ENCODE results near the gene NPHP1. TPM values are rescaled to one million over a fixed set of nuclear protein-coding genes. Genes with fewer than 3 reads are reported as not detected.
A peak's percentile ranks its signal among the peaks of the same experiment; 100 is the strongest.
"Not testable (repeated sequence)": the region's sequence is repeated elsewhere in the genome, so short reads cannot be mapped to it uniquely, and the experiment has no call there.

Gene NPHP1
- total RNA-seq, 1 experiment from 2014 or later: 3.1 TPM

DNA sequence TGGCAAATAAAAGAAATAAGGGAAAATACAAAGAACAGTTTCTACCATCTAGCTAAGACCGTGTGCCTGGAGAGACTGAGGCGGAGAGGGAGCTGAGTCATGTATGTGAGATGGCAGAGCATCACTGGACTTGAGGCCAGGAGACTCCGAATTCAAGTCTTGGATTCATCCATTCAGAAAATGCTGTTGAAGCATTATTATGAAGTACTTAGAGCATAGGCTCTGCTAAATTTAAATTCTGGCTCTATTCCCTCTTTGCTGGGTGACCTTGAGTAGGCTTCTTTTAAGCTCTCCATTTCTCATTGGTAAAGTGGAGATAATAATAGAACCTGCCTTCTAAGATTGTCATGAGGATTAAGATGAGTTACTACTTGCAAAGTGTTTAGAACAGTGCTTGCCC is 34.7 kb downstream of the NPHP1 start:
- H3K4me1 Mint-ChIP-seq (ENCODE audit: insufficient read depth, unreplicated experiment): peaks cover 7% of the 10 kb centered on the region
- no peaks in the 10 kb centered on the region for H3K9me3 Mint-ChIP-seq (ENCODE audit: unreplicated experiment)
- BruUV-seq (replicated peaks): no TSS peak
- TF ChIP-seq, protein P1, sequence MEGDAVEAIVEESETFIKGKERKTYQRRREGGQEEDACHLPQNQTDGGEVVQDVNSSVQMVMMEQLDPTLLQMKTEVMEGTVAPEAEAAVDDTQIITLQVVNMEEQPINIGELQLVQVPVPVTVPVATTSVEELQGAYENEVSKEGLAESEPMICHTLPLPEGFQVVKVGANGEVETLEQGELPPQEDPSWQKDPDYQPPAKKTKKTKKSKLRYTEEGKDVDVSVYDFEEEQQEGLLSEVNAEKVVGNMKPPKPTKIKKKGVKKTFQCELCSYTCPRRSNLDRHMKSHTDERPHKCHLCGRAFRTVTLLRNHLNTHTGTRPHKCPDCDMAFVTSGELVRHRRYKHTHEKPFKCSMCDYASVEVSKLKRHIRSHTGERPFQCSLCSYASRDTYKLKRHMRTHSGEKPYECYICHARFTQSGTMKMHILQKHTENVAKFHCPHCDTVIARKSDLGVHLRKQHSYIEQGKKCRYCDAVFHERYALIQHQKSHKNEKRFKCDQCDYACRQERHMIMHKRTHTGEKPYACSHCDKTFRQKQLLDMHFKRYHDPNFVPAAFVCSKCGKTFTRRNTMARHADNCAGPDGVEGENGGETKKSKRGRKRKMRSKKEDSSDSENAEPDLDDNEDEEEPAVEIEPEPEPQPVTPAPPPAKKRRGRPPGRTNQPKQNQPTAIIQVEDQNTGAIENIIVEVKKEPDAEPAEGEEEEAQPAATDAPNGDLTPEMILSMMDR (IDR thresholded peaks at IDR 0.05; ENCODE audit: unreplicated experiment): no peak
- no peak overlapping the region for H3K4me3 Mint-ChIP-seq (ENCODE audit: unreplicated experiment)
- ChIA-PET POLR2A (interaction anchor here (1.8 to 2.1 kb wide), 2 partner anchors 10 to 35 kb away, joined by 5 to 12 read pairs; partner anchors contain the start of gene NPHP1), CTCF (interaction anchor here (2.9 kb wide), 1 partner anchor 13 kb away, joined by 12 read pairs; no protein-coding TSS in a partner anchor)
- H3K27ac Mint-ChIP-seq (ENCODE audit: low read depth, unreplicated experiment): no peak overlapping the region
- H3K36me3 Mint-ChIP-seq (ENCODE audit: insufficient read depth, unreplicated experiment): no peaks in the 10 kb centered on the region
- intact Hi-C loops (cut with micrococcal nuclease): no loop called here
- no peak for DNase-seq (ENCODE audit: unreplicated experiment)
- H3K27me3 Mint-ChIP-seq (ENCODE audit: insufficient read depth, unreplicated experiment): no peaks in the 10 kb centered on the region

DNA sequence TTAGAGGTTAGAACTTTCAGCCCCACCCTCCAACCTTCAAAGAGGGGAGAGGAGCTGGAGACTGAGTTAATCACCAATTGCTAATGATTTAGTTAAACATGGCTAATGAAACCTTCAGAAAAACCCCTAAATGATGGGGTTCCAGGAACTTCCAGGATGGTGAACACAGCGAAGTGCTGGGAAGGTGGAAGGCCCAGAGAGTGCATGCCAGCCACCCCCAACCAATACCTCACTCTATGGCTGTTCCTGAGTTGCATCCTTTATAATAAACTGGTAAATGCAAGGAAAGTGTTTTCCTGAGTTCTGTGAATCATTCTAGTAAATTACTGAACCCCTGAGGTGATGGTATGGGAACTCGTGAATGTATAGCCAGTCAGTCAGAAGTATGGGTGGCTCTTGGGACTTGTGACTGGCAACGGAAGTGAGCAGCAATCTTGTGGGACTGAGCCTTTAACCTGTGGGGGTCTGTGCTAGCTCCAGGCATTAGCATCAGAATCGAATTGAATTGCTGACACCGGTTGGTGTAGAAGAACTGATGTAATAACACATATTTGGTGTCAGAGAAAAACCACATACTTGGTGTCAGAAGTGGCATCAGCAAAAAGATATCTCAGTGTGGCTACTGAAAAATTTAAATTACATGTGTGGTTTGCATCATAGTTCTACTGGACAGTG is 37.4 kb downstream of the NPHP1 start:
- no peaks in the 10 kb centered on the region for H3K36me3 Mint-ChIP-seq (ENCODE audit: insufficient read depth, unreplicated experiment)
- no peaks in the 10 kb centered on the region for H3K27me3 Mint-ChIP-seq (ENCODE audit: insufficient read depth, unreplicated experiment)
- POLR2A ChIA-PET: no interaction called here
- H3K4me3 Mint-ChIP-seq (ENCODE audit: unreplicated experiment): no peak overlapping the region
- H3K27ac Mint-ChIP-seq (ENCODE audit: low read depth, unreplicated experiment): no peak overlapping the region
- H3K4me1 Mint-ChIP-seq (ENCODE audit: insufficient read depth, unreplicated experiment): no peaks in the 10 kb centered on the region
- TF ChIP-seq, protein P1 (IDR thresholded peaks at IDR 0.05; ENCODE audit: unreplicated experiment): no peak
- BruUV-seq (replicated peaks): no TSS peak
- no peak for DNase-seq (ENCODE audit: unreplicated experiment)
- CTCF ChIA-PET: interaction anchor here (0.7 to 0.8 kb wide), 3 partner anchors 10 to 11 kb away, joined by 3 to 4 read pairs (median 3); no protein-coding TSS in a partner anchor
- no peaks in the 10 kb centered on the region for H3K9me3 Mint-ChIP-seq (ENCODE audit: unreplicated experiment)
- intact Hi-C loops (cut with micrococcal nuclease): no loop called here

DNA sequence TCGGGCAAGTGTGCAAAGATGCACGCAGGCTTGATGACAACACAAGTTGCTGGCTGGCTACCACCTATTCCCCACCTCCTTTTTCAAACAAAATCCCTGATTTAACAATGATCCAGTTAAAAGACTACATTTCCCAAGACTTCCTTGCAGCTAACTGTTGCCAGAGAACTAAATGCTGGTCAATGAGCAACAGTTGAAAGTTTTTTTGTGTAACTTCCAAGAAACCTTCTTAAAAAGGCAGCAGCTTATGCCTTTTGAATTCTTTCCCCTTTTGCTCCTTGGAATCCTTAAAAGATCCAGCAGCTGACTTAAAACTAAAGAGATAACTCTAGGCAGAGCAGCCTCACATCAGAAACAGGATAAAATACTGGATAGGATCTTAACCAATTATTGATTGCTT is 38.5 kb downstream of the NPHP1 start:
- Mint-ChIP-seq H3K27ac (ENCODE audit: low read depth, unreplicated experiment) (no peak overlapping the region), H3K4me3 (ENCODE audit: unreplicated experiment) (no peak overlapping the region), H3K9me3 (ENCODE audit: unreplicated experiment) (no peaks in the 10 kb centered on the region), H3K36me3 (ENCODE audit: insufficient read depth, unreplicated experiment) (no peaks in the 10 kb centered on the region), H3K4me1 (ENCODE audit: insufficient read depth, unreplicated experiment) (no peaks in the 10 kb centered on the region), H3K27me3 (ENCODE audit: insufficient read depth, unreplicated experiment) (no peaks in the 10 kb centered on the region)
- DNase-seq (ENCODE audit: unreplicated experiment): no peak
- CTCF ChIA-PET: no interaction called here
- TF ChIP-seq, protein P1 (IDR thresholded peaks at IDR 0.05; ENCODE audit: unreplicated experiment): no peak
- POLR2A ChIA-PET: no interaction called here
- BruUV-seq (replicated peaks): no TSS peak
- intact Hi-C loops (cut with micrococcal nuclease): no loop called here

DNA sequence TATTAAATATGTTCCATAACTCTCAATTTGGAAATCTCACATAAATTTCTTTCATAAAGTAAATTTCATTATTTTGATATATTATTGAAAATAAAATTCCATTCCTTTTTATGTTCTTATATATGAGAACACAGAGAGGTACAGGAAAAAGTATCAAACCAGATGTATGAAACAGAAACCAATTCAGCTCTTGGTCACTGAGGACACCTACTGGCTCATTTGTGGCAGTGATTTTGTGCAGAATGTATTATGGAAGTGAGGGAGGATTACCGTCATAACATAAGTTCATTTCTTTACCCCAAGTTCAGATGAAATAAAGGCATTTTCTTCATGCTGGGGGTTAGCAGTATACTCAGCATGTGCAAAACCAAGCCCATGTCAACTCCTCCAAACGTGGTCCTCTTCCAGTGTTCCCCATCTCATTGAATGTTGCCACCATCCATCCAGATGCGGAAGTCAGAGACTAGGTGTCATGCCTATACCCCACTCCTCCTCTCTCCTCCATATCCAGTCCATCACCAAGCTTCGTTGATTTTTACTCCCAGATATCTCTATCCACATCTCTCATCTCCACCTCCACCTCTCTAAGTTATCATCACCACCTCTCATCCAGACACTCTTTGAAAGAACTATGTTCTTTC is 47.5 kb downstream of the NPHP1 start:
- peak; percentile 80 for DNase-seq (ENCODE audit: unreplicated experiment)
- no TSS peak for BruUV-seq (replicated peaks)
- TF ChIP-seq, protein P1 (IDR thresholded peaks at IDR 0.05; ENCODE audit: unreplicated experiment): peak; percentile 81

DNA sequence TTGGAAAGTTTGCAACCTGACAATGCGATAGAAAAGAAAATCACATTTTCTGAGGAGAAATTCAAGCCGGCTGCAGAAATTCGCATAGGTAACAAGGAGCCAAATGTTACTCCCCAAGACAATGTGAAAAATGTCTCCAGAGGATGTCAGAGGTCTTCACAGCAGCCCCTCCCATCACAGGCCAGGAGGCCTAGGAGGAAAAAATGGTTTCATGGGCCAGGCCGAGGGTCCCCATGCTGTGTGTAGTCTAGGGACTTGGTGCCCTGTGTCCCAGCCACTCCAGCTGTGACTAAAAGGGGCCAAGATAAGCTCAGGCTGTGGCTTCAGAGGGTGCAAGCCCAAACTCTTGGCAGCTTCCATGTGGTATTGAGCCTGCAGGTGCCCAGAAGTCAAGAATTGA is 50.0 kb downstream of the NPHP1 start:
- H3K4me3 Mint-ChIP-seq (ENCODE audit: unreplicated experiment); CTCF ChIA-PET; POLR2A ChIA-PET; H3K27ac Mint-ChIP-seq (ENCODE audit: low read depth, unreplicated experiment); DNase-seq (ENCODE audit: unreplicated experiment); H3K27me3 Mint-ChIP-seq (ENCODE audit: insufficient read depth, unreplicated experiment); BruUV-seq (replicated peaks); H3K36me3 Mint-ChIP-seq (ENCODE audit: insufficient read depth, unreplicated experiment); intact Hi-C loops (cut with micrococcal nuclease): not testable (repeated sequence)
- Mint-ChIP-seq H3K9me3 (ENCODE audit: unreplicated experiment) (peaks cover 15% of the 10 kb centered on the region), H3K4me1 (ENCODE audit: insufficient read depth, unreplicated experiment) (peaks cover 19% of the 10 kb centered on the region)

More for the DNA sequence above, 47.5 kb downstream of the NPHP1 start:
- no peaks in the 10 kb centered on the region for H3K36me3 Mint-ChIP-seq (ENCODE audit: insufficient read depth, unreplicated experiment)
- H3K27ac Mint-ChIP-seq (ENCODE audit: low read depth, unreplicated experiment): no peak overlapping the region
- H3K4me1 Mint-ChIP-seq (ENCODE audit: insufficient read depth, unreplicated experiment): peaks cover 15% of the 10 kb centered on the region
- H3K4me3 Mint-ChIP-seq (ENCODE audit: unreplicated experiment): no peak overlapping the region
- no peaks in the 10 kb centered on the region for H3K27me3 Mint-ChIP-seq (ENCODE audit: insufficient read depth, unreplicated experiment)
- POLR2A ChIA-PET: interaction anchor here (1.1 kb wide), 1 partner anchor 16 kb away, joined by 5 read pairs; no protein-coding TSS in a partner anchor
- peaks cover 15% of the 10 kb centered on the region for H3K9me3 Mint-ChIP-seq (ENCODE audit: unreplicated experiment)
- intact Hi-C loops (cut with micrococcal nuclease): no loop called here
- CTCF ChIA-PET: interaction anchor here (0.6 to 2.3 kb wide), 17 partner anchors 8 to 1312 kb away, joined by 3 to 12 read pairs (median 4); partner anchors contain the start of gene MALL

DNA sequence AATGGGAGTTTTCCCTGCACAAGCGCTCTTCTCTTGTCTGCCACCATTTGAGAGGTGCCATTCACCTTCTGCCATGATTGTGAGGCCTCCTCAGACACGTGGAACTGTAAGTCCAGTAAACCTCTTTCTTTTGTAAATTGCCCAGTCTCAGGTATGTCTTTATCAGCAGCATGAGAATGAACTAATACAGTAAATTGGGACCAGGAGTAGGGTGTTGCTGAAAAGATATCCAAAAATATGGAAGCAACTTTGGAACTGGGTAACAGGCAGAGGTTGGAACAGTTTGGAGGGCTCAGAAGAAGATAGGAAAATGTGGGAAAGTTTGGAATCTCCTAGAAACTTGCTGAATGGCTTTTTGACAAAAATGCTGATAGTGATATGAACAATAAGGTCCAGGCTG is 50.6 kb downstream of the NPHP1 start:
- DNase-seq (ENCODE audit: unreplicated experiment); POLR2A ChIA-PET; H3K27ac Mint-ChIP-seq (ENCODE audit: low read depth, unreplicated experiment); CTCF ChIA-PET; H3K27me3 Mint-ChIP-seq (ENCODE audit: insufficient read depth, unreplicated experiment); intact Hi-C loops (cut with micrococcal nuclease); H3K36me3 Mint-ChIP-seq (ENCODE audit: insufficient read depth, unreplicated experiment); H3K4me3 Mint-ChIP-seq (ENCODE audit: unreplicated experiment); BruUV-seq (replicated peaks): not testable (repeated sequence)
- Mint-ChIP-seq H3K4me1 (ENCODE audit: insufficient read depth, unreplicated experiment) (peaks cover 26% of the 10 kb centered on the region), H3K9me3 (ENCODE audit: unreplicated experiment) (peaks cover 15% of the 10 kb centered on the region)

All from MCF 10A (cell line).